MCF 10A (cell line): Measurements from ENCODE around the gene GALNT12. TPM values are rescaled to one million over a fixed set of nuclear protein-coding genes. Genes with fewer than 3 reads are reported as not detected.

ENCODE experiments used
- BruUV-seq: library from RNA; stranded (reverse); fragments of 400-500 nt; replicated peaks from 2 replicates; lab custom pipeline; 2021; lab: Mats Ljungman, UMichigan
- CTCF ChIA-PET: fragments of 300-600 bp; sonication (Branson Sonifier 250); formaldehyde crosslinking; extraction: SDS; loops from one replicate; lab custom pipeline; 2021; ENCODE audit warnings: antibody characterized with exemption, inconsistent platforms; lab: Yijun Ruan, JAX
- POLR2A ChIA-PET: fragments of 300-600, 350-650 bp; sonication (Branson Sonifier 250); formaldehyde crosslinking; extraction: SDS; loops from one replicate; lab custom pipeline; 2020; ENCODE audit warnings: antibody characterized with exemption, inconsistent platforms; lab: Yijun Ruan, JAX
- DNase-seq: peaks from one replicate; pipeline ENCODE4 v3.0.0-alpha.2; 2018; ENCODE audit not compliant: unreplicated experiment
- H3K27ac Mint-ChIP-seq: one replicate; pipeline ENCODE4 v1.8.0; 2022; ENCODE audit warnings: mild to moderate bottlenecking, low read depth, mixed read lengths; ENCODE audit not compliant: unreplicated experiment
- H3K27me3 Mint-ChIP-seq: one replicate; pipeline ENCODE4 v1.8.0; 2022; ENCODE audit warnings: mixed read lengths; ENCODE audit not compliant: insufficient read depth, unreplicated experiment
- H3K36me3 Mint-ChIP-seq: one replicate; pipeline ENCODE4 v1.8.0; 2022; ENCODE audit warnings: mild to moderate bottlenecking, moderate library complexity, mixed read lengths; ENCODE audit not compliant: insufficient read depth, unreplicated experiment
- H3K4me1 Mint-ChIP-seq: one replicate; pipeline ENCODE4 v1.8.0; 2022; ENCODE audit warnings: mixed read lengths; ENCODE audit not compliant: insufficient read depth, unreplicated experiment
- H3K4me3 Mint-ChIP-seq: one replicate; pipeline ENCODE4 v1.8.0; 2022; ENCODE audit warnings: mild to moderate bottlenecking, moderate library complexity, mixed read lengths; ENCODE audit not compliant: unreplicated experiment
- H3K9me3 Mint-ChIP-seq: one replicate; pipeline ENCODE4 v1.8.0; 2022; ENCODE audit warnings: mixed read lengths; ENCODE audit not compliant: unreplicated experiment
- intact Hi-C: fragments of 100-400 bp; cut with micrococcal nuclease; formaldehyde crosslinking; loops from 2 replicates; pipeline ENCODE4 v1.14.1; 2022
- total RNA-seq: library from RNA; stranded (reverse); gene quantifications from 2 replicates; pipeline ENCODE4 v1.2.3, GENCODE V29; 2022
- TF ChIP-seq, protein P1 (sequence below): fragments of 200-600 bp; IDR thresholded peaks from one replicate; pipeline ENCODE4 v1.8.0; 2022; ENCODE audit warnings: antibody characterized with exemption, mild to moderate bottlenecking; ENCODE audit not compliant: unreplicated experiment

The GALNT12 gene
- total RNA-seq, 1 experiment from 2014 or later: not detected

DNA sequence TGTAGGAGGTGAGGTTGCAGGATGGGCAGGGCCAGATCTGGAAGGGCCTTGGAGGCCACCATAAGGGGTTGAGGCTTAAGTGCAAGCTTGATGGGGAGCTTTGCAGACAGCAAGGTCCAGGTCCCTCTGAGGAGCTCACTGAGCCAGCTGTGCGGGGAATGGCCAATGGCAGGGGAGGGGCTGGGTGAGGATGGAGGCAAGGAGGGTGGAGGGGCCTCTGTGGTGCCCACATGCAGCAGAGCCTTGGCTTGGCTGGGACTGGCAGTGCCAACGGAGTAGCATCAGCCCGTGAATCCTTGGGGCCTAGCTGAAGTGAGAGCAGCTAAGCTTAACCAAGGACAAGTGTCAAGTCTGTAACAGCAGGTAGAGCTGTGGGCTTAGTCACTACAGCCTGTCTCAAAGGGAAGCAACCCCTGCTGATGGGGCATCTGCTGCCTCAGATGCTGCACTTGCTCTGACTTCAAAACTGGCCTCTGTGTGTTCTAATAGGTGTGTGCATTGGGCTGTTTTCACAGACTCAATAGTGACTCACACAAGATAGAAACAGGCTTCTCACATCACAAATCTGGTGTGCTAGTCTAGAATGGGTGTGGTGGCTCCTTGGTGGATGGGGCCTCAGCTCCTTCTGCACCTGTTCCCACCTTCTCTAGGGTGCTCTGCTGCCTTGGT lies 16.3 kb downstream of the GALNT12 start:
- no peak overlapping the region for H3K27ac Mint-ChIP-seq
- no peaks in the 10 kb centered on the region for H3K4me1 Mint-ChIP-seq
- TF ChIP-seq, protein P1, sequence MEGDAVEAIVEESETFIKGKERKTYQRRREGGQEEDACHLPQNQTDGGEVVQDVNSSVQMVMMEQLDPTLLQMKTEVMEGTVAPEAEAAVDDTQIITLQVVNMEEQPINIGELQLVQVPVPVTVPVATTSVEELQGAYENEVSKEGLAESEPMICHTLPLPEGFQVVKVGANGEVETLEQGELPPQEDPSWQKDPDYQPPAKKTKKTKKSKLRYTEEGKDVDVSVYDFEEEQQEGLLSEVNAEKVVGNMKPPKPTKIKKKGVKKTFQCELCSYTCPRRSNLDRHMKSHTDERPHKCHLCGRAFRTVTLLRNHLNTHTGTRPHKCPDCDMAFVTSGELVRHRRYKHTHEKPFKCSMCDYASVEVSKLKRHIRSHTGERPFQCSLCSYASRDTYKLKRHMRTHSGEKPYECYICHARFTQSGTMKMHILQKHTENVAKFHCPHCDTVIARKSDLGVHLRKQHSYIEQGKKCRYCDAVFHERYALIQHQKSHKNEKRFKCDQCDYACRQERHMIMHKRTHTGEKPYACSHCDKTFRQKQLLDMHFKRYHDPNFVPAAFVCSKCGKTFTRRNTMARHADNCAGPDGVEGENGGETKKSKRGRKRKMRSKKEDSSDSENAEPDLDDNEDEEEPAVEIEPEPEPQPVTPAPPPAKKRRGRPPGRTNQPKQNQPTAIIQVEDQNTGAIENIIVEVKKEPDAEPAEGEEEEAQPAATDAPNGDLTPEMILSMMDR: no peak
- no peak for DNase-seq
- no peak overlapping the region for H3K4me3 Mint-ChIP-seq
- intact Hi-C loops: loop anchor here (10.0 kb wide), 1 partner anchor 59 kb away; no protein-coding TSS in a partner anchor
- H3K9me3 Mint-ChIP-seq: no peaks in the 10 kb centered on the region
- peaks cover 30% of the 10 kb centered on the region for H3K27me3 Mint-ChIP-seq
- CTCF ChIA-PET: interaction anchor here (0.6 to 1.2 kb wide), 3 partner anchors 24 to 176 kb away, joined by 4 to 6 read pairs (median 5); no protein-coding TSS in a partner anchor
- POLR2A ChIA-PET: interaction anchor here (0.5 kb wide), 1 partner anchor 743 kb away, joined by 3 read pairs; no protein-coding TSS in a partner anchor
- H3K36me3 Mint-ChIP-seq: no peaks in the 10 kb centered on the region
- BruUV-seq: no TSS peak

DNA sequence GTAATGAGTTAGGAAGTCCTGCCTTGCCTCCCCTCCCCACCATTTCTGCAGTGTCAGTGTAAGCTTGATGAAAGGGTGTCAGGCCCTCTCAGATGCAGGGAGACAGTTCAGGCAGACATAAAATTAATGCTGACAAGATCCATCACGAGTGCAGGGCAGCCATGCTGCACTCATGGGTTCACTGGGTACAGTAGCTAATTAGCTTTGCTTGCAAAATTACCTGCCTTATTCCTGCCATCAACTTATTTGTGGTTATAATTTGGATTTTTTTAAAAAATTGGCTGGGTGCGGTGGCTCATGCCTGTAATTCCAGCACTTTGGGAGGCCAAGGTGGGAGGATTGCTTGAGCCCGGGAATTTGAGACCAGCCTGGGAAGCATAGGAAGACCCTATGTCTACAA lies 17.9 kb downstream of the GALNT12 start:
- Mint-ChIP-seq H3K27me3 (peaks cover 46% of the 10 kb centered on the region), H3K27ac (no peak overlapping the region), H3K4me3 (no peak overlapping the region), H3K4me1 (no peaks in the 10 kb centered on the region), H3K36me3 (no peaks in the 10 kb centered on the region), H3K9me3 (no peaks in the 10 kb centered on the region)
- CTCF ChIA-PET: interaction anchor here (1.2 to 1.4 kb wide), 3 partner anchors 22 to 173 kb away, joined by 4 to 5 read pairs (median 4); no protein-coding TSS in a partner anchor
- DNase-seq: no peak
- intact Hi-C loops: loop anchor here (10.0 kb wide), 1 partner anchor 61 kb away; no protein-coding TSS in a partner anchor
- TF ChIP-seq, protein P1: no peak
- POLR2A ChIA-PET: interaction anchor here (0.8 kb wide), 1 partner anchor 19 kb away, joined by 3 read pairs; no protein-coding TSS in a partner anchor
- no TSS peak for BruUV-seq

- TF ChIP-seq, protein P1: no peak
- Mint-ChIP-seq H3K27ac (no peak overlapping the region), H3K27me3 (peaks cover 51% of the 10 kb centered on the region), H3K4me1 (no peaks in the 10 kb centered on the region), H3K4me3 (no peak overlapping the region), H3K36me3 (no peaks in the 10 kb centered on the region), H3K9me3 (no peaks in the 10 kb centered on the region)
- intact Hi-C loops: loop anchor here (10.0 kb wide), 1 partner anchor 62 kb away; no protein-coding TSS in a partner anchor
- DNase-seq: no peak
- ChIA-PET CTCF (interaction anchor here (0.6 to 1.4 kb wide), 2 partner anchors 9 to 172 kb away, joined by 4 read pairs; no protein-coding TSS in a partner anchor), POLR2A (no interaction called here)
- no TSS peak for BruUV-seq
Observed at GRCh38 chr9:98826716-98827115, 19.2 kb downstream of the GALNT12 start.

DNA sequence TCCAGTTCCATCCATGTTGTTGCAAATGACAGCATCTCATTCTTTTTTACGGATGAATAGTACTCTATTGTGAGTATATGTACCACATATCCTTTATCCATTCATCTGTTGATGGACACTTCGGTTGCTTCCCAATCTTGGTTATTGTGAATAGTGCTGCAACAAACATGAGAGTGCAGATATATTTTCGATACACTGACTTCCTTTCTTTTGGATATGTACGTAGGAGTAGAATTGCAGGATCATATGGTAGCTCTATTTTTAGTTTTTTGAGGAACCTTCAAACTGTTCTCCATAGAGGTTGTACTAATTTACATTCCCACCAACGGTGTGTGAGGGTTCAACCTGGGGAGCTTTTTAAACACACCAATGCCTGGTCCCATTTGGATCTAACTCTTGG lies 22.3 kb downstream of the GALNT12 start:
- Mint-ChIP-seq H3K27me3 (peaks cover 36% of the 10 kb centered on the region), H3K4me3 (no peak overlapping the region), H3K27ac (no peak overlapping the region), H3K4me1 (no peaks in the 10 kb centered on the region), H3K9me3 (no peaks in the 10 kb centered on the region), H3K36me3 (no peaks in the 10 kb centered on the region)
- ChIA-PET CTCF (interaction anchor here (0.7 kb wide), 1 partner anchor 375 kb away, joined by 3 read pairs; no protein-coding TSS in a partner anchor), POLR2A (no interaction called here)
- TF ChIP-seq, protein P1: no peak
- intact Hi-C loops: loop anchor here (10.0 kb wide), 1 partner anchor 65 kb away; no protein-coding TSS in a partner anchor
- BruUV-seq: no TSS peak
- no peak for DNase-seq
